CD4-positive, alpha-beta T cell treated with Interleukin-15 for 4 hours (primary cell): ENCODE results near the gene SURF6.
"Not testable (repeated sequence)": the region's sequence is repeated elsewhere in the genome, so short reads cannot be mapped to it uniquely, and the experiment has no call there.

Source experiments
- DNase-seq: peaks from one replicate; pipeline ENCODE4 v3.0.0-alpha.2; 2020; ENCODE audit warnings: low spot score

Gene SURF6

DNA sequence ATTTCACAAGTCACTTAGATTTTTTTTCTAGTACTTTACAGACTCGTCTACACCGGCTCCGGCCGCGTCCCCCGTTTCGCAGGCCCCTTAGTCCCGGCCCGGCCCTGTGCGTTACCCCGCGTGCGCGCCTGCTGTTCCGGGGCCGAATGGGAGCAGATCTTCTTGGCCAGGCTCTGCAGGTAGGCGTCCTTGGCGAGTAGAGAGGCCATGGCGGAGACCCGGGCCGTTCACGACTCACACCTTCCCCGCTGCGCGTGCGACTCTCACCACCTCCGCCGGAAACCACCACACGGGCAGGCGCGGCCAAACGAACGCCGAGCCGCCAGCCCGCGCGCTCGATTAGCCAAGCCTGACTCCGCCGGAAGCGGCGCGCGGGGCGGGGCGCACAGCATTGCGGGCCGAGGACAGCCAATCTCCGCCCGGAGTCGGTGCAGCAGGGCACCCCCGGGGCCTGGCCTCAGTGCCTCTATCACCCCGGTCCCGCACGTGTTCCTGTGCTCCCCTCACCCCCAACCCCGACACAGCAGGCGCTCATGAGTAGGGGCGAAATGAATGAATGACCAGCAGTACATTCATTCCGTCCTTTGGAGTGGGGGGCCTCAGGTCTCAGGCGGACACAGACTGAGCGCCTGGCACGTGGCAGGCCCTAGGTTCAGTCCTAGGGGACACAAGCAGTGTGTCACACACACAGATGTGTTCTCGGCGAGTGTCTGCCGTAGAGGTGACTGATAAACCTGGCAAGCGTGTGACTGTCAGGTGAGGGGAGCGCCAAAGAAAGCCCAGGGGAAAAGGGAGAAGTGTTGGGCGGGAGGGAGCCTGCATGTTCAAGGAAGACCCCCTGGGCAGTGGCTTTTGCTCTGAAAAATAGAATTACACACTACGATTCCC, at the start of gene SURF6:
Gene SURF6 (minus strand): TSS at position 265 of the 888 bp plus-strand sequence. CDS start 56 bp downstream, at position 209.
- DNase-seq: peak; percentile 93

- no peak for DNase-seq
Measured at GRCh38 chr9:133385452-133385851, 49.5 kb upstream of the SURF6 start.

DNA sequence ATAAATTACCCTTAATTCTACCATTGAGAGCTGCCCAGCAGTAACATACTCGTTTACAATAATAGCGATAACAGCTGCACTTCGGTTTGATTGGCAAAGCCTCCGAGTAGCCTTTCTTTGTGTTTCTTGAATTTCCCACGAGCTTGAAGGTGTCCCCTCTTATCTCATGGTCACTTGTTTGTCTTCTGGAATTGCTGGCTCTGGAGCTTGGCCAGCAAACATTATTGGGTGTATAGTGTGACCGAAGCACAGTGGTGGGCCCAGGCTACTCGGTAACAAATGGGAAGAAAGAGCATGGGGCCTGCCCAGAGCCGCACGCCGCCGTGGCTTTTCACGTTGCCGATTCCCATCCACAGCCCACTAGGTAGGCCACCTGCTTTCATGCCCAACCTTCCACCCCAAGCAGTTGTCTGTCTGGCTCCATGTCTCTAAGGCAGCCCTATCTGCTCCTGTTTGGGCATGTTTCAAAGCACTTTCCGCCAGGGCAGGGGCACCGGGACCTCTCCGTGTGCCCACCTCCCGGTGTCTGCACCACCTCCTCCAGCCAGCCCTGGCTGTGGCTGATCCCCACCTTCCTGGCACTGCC, 48.8 kb upstream of the SURF6 start:
- DNase-seq: no peak

DNA sequence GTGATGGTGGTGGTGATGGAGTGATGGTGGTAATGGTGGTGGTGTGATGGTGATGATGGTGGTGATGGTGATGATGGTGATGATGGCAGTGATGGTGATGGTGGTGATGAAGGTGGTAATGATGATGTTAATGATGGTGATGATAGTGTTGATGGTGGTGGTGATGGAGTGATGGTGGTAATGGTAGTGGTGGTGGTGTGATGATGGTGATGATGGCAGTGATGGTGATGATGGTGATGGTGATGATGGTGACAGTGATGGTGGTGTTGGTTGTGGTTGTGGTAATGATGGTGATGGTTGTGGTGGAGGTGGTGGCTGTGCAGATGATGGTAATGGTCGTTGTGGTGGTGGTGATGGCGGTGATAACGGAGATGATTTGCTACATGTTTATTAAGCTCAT, 47.5 kb upstream of the SURF6 start:
- no peak for DNase-seq

GRCh38 chr9:133382507-133383141, 46.6 kb upstream of the SURF6 start:
- no peak for DNase-seq

GRCh38 chr9:133380734-133381133, 44.7 kb upstream of the SURF6 start:
- no peak for DNase-seq

- DNase-seq: no peak
Measured at GRCh38 chr9:133379153-133380086, 43.4 kb upstream of the SURF6 start.

DNA sequence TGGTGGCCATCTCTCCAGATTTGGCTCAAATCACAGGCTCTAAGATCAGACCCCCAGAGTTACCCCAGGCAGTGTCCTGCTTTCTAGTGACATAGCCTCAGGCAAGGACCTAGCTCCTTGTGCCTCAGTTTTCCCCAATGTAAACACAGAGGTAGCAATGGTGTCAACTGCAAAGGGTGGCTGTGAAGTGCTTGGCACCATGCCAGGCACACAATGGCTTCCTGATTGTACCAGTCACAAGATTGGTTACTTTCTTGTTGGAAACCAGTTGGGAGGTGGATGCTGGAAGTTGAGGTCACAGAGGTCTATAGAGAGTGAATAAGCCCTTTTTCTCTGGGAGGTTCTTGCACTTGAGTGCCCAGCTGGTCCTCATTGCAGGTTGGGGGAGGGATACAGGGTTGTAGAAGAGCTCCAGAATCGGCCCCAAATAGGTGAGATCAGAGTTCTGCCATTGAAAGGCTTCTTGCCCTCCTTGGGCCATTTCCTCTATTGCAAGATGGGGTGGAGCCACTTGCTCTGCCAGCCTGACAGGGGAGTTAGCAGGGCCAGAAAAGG, 42.5 kb upstream of the SURF6 start:
- DNase-seq: no peak

DNA sequence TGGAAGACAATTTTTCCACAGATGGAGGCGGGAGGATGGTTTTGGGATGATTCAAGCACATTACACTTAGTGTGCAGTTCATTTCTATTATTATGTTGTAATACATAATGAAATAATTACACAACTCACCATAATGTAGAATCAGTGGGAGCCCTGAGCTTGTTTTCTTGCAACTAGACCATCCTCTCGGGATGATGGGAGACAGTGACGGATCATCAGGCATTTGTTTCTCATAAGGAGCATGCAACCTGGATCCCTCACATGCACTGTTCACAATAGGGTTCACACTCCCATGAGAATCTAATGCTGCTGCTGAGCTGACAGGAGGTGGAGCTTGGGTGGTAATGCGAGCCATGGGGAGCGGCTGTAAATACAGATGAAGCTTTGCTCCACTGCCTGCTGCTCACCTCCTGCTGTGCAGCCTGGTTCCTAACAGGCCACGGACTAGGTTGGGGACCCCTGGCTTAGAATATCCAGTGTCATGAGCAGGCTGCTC, 41.8 kb upstream of the SURF6 start:
- no peak for DNase-seq

- DNase-seq: not testable (repeated sequence)
Measured at GRCh38 chr9:133377280-133377679, 41.3 kb upstream of the SURF6 start.

DNA sequence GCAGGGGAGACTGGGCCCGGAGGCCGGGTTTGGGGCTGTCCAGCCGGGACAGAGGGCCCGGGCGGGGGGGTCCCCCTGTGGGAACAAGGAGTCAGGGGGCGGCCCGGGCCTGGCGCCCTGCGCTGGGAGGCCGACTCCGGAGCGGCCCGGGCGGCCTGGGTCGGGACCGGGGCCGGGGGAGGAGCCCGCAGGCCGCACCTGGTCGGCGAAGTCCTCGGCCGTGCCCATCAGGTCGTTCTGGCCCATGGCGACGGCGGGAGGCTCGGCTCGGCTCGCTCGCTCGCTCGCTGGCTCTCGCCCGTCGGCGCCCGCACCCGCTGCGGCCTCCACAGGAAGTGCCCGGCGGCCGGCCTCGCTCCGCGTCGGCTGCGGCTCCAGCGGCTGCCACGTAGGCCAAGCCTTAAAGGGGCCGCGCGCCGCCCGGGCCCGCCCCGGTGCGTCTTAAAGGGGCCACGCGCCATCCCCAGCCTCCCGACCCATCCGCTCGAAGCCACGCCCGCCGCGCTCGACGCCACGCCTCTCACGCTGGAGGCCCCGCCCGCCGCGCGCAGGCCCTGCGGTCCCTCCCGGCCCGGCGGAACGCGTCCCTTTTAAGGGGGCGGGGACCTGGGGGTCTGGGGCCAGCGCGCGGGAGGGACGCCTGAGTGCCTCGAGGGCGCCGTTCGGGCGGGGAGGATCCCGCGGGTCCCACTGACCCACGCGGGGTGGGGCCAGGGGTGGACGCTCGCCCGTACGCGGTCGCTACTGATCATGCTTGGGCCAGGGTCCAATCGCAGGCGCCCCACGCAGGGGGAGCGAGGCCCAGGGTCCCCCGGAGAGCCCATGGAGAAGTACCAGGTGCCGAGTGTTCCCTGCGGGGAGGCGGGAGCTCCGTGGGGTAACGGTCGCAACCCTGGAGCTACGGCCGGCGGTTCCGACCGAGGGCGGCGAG, 40.0 kb upstream of the SURF6 start, which contains the start of the genes STKLD1 and SURF4:
Gene STKLD1 (plus strand): TSS at position 643 of the 931 bp plus-strand sequence. CDS start 108 bp downstream, at position 751.
Gene SURF4 (minus strand): TSS at position 337 of the 931 bp plus-strand sequence. CDS start 91 bp downstream, at position 246.
- peak; percentile 95 for DNase-seq

- DNase-seq: no peak
Measured at GRCh38 chr9:133375116-133375723, 39.2 kb upstream of the SURF6 start.

GRCh38 chr9:133374612-133375115, 38.7 kb upstream of the SURF6 start:
- peak; percentile 62 for DNase-seq

- DNase-seq: no peak
Measured at GRCh38 chr9:133372144-133372543, 36.2 kb upstream of the SURF6 start.

DNA sequence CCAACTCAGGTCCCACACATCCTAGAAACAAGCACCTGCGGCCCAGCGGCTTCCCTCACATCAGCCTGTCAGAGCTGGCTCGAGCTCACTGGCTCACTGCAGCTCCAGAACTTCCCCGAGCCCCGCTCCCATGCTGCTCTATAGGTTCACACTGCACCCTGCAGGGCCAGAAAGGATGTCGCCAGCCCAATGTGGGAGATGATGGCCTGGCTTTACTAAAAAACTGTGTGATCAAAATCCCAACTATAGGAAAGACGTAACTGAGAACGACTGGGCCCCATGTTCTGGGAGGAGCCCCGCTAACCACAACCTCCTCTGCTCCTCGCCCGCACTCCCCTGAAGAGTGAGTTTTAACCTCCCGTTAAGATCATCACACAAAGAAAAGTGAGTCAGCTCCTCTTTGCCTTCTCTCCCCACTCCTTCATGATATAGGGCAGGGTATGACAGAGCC, 35.3 kb upstream of the SURF6 start:
- peak; percentile 79 for DNase-seq

- DNase-seq: peak; percentile 69
Measured at GRCh38 chr9:133370685-133371084, 34.7 kb upstream of the SURF6 start.

- DNase-seq: no peak
Measured at GRCh38 chr9:133369933-133370332, 33.9 kb upstream of the SURF6 start.

DNA sequence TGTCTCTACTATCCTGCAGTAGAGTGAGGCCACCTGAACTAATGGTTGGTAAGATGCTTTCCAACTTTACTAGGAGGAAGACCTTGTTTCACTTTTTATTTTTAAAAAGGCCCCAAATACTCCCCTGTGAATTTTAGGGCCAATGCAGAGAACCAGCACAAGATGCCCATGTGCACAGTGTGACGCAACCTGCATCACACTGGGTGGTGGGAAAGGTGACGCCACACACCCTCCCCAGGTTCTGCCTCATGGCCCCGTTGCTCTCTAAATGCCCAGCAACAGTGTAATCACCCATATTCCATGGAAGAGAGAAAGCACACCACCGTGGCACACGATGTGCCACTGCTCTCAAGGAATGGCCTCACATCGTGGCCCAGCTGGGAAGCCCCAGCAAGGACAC, 33.4 kb upstream of the SURF6 start:
- no peak for DNase-seq

- no peak for DNase-seq
Measured at GRCh38 chr9:133368249-133368881, 32.4 kb upstream of the SURF6 start.
